GM18499 (cell line): ENCODE results near the gene PNPLA4.

Experiments used
- ATAC-seq: cut with Tn5 transposase; IDR thresholded peaks from one replicate; pipeline ENCODE4 v1.9.1; 2021; ENCODE audit warnings: moderate number of reproducible peaks; ENCODE audit not compliant: insufficient read depth, unreplicated experiment

The PNPLA4 gene

DNA sequence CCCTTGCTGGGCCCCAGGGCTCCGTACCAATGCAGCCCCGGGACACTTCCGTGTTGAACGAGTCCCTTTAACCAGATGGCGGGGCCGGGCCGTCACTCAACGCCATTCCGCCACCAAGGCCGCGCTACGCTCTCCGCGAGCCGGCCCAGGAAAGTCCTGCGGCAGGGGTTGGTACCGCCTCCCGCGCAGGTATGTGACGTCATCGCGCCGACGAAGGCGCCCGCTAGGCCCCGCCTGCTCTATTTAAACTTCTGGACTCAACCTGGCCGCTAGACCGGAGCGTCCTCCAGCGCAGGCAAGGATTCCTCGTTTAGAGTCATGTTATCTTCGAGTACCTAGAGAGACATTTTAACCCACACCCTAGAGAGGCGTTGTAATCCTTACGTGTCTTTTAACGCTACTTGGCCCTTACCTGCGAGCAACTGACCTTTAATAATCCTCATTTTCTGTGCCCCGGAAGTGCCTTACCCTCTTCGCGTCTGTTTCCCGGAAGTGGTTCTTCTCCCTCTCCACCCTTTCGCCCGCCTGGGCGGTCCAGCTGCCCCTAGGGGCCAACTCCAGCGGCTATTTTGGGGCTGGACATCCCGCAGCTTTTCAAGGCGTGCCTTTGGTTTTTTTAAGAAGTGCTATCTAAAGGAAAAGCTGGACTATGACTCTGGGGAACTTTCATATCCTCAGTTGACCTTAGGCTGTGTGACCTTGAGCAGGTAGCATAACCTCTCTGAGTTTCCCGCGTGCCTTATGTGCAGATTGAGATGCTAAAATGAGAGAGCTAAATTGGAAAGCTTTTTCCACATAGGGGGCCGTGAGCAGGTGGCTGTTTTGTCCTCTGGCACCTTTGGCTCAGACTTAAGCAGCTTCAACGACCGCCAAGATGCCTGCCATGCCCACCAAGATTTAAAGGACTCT lies at the start of gene PNPLA4:
Gene PNPLA4 (minus strand): TSS at position 155 of the 909 bp plus-strand sequence. CDS start 1,294 bp downstream, outside the sequence.
- ATAC-seq: peak; percentile 78

GRCh38 chrX:7972586-7972985 lies 45.4 kb upstream of the PNPLA4 start:
- ATAC-seq: no peak

GRCh38 chrX:7970428-7970827 lies 43.2 kb upstream of the PNPLA4 start:
- no peak for ATAC-seq

GRCh38 chrX:7965436-7965835 lies 38.2 kb upstream of the PNPLA4 start:
- no peak for ATAC-seq

DNA sequence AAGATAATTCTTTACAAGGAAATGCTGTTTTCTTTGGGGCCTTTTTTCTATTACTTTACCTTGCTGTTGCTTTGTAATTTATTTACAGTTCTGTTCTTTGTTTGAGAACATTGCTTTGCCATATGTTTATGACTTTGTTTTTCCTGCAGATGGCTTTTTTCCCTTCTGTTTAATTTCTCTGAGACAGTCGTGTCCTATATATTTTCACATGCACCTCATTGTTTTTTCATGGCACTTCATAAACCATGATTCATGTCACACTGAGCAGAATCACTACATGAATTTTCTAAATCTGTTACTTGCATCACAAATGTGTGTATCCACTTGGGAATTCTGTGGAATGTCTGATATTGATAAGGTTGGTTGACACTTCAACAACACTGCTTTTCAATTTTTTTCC lies 33.0 kb upstream of the PNPLA4 start:
- ATAC-seq: no peak

DNA sequence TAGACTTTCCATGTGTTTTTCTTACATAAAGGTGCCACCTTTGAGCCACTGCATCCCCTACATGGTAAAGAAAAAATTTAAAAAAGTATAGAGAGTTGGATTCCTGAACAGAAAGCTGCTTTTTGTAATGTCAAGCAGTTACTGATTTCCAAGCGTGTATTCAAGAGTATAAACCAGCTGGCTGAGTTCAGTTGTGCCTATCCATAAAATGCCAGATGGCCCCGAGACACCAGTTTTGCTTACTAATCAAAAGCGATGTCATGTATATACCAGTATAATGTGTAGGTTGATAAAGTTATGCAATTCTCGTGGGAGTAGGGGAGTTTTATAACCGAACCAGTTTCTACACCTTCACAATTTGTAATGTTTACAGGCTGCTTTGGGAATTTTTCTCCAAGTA lies 26.2 kb upstream of the PNPLA4 start:
- no peak for ATAC-seq

- ATAC-seq: peak; percentile 98
Observed at GRCh38 chrX:7950865-7951264, 23.7 kb upstream of the PNPLA4 start.

DNA sequence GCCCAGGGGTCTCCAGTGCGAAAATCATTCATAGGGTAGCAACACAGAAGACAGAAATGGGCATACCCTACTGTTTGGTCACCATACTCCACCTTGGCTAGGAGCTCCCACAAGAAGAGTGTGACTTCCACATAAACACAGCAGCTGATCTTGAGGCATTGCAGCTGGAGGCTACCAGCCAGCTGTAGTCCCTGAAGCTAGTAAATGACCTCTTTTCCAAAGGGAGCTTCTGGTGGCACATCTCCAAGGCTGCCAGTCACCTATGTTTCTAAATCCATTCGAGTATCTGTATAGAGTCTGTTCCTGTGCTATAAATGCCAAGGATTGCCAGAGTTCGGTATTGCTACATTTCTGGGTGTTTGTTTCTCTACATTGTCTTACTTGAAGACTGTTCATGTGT lies 21.3 kb upstream of the PNPLA4 start:
- no peak for ATAC-seq

DNA sequence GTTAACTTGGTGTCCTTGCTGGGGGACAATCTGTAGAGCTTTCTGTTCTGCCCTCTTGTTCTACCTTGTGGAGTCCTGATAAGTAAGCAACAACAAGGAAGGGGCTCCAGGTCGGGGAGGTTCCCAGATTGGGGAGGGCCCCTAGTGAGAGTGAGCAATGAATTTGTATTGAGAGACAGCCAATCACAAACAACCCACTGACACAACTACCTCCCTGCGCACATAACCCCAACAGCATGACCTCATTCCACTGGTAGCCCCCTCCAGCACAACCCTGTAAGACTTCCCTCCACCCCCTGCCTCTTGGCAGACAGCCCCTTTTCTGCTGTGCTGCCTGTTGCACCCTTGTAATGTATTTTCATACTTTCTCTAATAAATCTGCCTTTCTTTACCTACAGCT lies 19.7 kb upstream of the PNPLA4 start:
- no peak for ATAC-seq

GRCh38 chrX:7943600-7944245 lies 16.5 kb upstream of the PNPLA4 start:
- no peak for ATAC-seq

GRCh38 chrX:7941390-7942042 lies 14.3 kb upstream of the PNPLA4 start:
- ATAC-seq: no peak

DNA sequence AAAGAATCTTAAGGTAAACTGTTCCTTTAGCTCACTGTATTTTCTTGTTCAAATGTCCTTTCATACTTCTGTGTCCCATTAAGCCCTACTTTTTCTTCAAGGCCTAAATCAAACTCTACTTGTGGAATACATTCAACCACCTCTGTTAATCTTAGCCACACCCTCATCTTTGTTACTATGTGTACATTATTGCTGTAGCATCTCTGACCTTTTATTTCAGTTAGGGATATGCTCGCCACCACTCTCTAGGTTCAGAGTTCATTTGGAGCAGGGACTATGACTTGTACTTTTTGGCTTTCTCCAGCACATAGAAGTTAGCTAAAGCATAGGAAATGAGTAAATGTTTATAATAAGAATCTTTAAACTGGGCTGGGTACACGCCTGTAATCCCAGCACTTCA lies 6.8 kb upstream of the PNPLA4 start:
- no peak for ATAC-seq

DNA sequence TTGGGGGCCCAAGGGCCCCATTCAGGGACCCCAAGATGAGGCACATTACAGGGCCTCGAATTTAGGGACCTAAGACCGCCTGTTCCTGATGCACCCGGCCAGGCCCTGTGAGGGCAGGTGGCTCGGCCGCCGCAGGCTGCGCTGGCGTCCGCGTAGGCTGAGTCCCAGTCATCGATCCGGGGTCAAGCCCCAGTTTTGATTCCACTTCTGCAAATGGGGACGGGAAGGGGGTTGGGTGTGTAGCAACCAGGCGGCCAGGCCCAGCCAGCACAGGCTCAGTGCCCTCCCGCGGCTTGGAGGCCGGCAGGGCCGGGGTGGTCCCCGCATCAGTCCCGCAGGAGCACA lies 327 bp downstream of the PNPLA4 start:
- no peak for ATAC-seq

DNA sequence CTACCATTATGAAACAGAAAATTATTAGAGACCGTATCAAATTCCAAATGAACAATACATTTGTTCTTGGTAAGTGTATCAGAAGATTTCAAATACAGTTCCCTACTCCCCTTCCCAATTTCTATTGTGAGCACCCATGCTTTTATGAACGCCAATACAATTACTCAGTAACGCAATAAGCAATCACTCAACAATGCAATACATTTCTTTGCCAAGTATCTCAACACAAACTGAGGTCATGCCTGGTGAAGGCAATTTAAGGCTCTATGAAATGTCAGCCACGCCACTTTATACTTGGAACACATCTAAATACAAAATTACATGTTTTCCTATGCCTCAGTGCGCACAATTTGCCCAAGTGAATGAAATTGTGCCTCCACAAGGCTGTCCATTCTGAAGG lies 712 bp downstream of the PNPLA4 start:
- no peak for ATAC-seq

DNA sequence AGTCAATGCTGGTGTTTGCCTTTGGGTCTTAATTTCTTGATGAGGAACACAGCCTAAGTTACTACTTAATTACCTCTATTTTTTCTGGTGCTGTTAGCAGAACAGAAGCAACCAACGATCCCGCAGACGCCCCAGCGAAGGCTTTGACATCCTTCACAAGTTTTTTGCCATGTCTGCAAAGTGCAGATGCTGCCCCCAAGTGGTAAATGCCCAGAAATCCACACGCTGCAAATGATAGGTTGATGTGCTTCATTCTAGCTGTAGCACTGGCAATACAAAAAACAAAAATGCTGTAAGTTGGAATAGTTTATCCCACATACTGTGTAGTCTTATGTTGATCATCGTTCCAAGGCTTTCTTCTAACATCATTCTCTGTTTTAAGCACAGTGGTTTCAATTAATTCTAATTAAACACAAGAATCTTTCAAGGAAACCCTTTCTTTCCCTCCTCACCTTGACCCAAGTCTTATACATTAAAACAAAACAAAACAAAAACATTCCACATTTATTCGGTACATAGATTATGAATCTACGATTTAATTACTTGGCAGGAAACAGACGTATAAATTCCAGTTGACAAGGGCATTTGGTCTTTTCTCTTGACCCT lies 1.2 kb downstream of the PNPLA4 start:
- peak; percentile 26 for ATAC-seq

GRCh38 chrX:7921750-7922149 lies 5.5 kb downstream of the PNPLA4 start:
- ATAC-seq: no peak

DNA sequence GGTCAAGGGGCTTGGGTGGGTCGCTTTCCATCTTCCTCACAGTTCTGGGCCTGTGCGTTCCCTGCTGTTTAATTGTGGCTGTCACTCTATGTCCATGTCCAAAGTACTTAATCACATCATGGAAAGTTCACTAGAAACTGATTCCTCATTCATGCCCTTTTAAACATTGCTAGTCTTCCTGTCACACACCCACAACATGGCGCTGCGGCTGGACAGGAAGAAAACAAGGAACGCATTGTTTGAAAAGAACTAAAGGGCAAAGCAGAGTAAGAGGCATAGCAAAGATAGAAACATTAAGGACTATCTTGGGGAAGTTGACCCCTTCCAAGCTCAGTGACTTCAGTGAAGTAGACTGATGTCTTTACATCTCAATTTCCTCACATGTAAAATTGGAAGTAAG lies 18.4 kb downstream of the PNPLA4 start:
- no peak for ATAC-seq

- no peak for ATAC-seq
Observed at GRCh38 chrX:7904562-7904961, 22.7 kb downstream of the PNPLA4 start.

GRCh38 chrX:7891928-7892327 lies 35.3 kb downstream of the PNPLA4 start:
- ATAC-seq: no peak

DNA sequence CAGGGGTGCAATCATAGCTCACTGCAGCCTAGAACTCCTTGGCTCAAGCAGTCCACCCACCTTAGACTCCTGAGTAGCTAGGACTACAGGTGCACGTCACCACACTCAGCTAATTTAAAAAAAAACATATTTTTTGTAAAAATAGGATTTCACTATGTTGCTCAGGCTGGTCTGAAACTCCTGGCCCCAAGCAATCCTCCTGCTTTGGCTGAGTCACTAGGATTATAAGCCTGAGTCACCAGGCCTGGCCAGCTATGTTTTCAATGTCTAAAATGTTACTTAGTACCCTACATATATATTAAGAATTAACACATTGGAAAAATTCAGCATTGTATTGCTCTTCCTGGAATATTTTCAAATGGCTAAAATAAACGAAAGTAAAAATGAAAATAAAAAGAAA lies 37.5 kb downstream of the PNPLA4 start:
- no peak for ATAC-seq

GRCh38 chrX:7889135-7889534 lies 38.1 kb downstream of the PNPLA4 start:
- ATAC-seq: no peak
